OCI-LY1 (cell line): ENCODE measurements around the gene GIPC3.

Experiments used
- H2AFZ ChIP-seq: fragments of 200-600 bp; sonication (generic), shearing (Covaris generic); 2 replicates; pipeline ENCODE4 v1.6.0; 2014; ENCODE audit warnings: antibody characterized with exemption, mild to moderate bottlenecking, low read length
- H3F3A ChIP-seq: fragments of 200-600 bp; sonication (generic), shearing (Covaris generic); 2 replicates; pipeline ENCODE4 v1.6.0; 2014; ENCODE audit warnings: mild to moderate bottlenecking, antibody characterized with exemption, low read length, moderate library complexity; ENCODE audit not compliant: insufficient read depth
- H3K27ac ChIP-seq: fragments of 200-600 bp; sonication (generic); 2 replicates; pipeline ENCODE4 v1.5.1; 2014; ENCODE audit warnings: low read length, mixed run types, mild to moderate bottlenecking, low read depth; ENCODE audit not compliant: poor library complexity, severe bottlenecking
- H3K27me3 ChIP-seq: fragments of 200-600 bp; sonication (generic); 2 replicates; pipeline ENCODE4 v1.6.0; 2014; ENCODE audit warnings: antibody characterized with exemption, mild to moderate bottlenecking, low read length, moderate library complexity; ENCODE audit not compliant: insufficient read depth
- H3K36me3 ChIP-seq: fragments of 200-600 bp; sonication (generic); 2 replicates; pipeline ENCODE4 v1.6.1; 2014; ENCODE audit warnings: mild to moderate bottlenecking, antibody characterized with exemption, low read length, moderate library complexity, mixed read lengths; ENCODE audit not compliant: insufficient read depth
- H3K4me1 ChIP-seq: fragments of 200-600 bp; sonication (generic); 2 replicates; pipeline ENCODE4 v1.5.1; 2014; ENCODE audit warnings: mild to moderate bottlenecking, low read length, moderate library complexity; ENCODE audit not compliant: insufficient read depth, severe bottlenecking
- H3K4me2 ChIP-seq: fragments of 200-600 bp; sonication (generic), shearing (Covaris generic); 2 replicates; pipeline ENCODE4 v1.6.1; 2014; ENCODE audit warnings: low read length
- H3K4me3 ChIP-seq: fragments of 200-600 bp; sonication (generic); 2 replicates; pipeline ENCODE4 v1.5.1; 2014; ENCODE audit warnings: low read length, low read depth, mild to moderate bottlenecking, mixed read lengths; ENCODE audit not compliant: poor library complexity, severe bottlenecking
- H3K79me2 ChIP-seq: fragments of 200-600 bp; shearing (Covaris generic); 2 replicates; pipeline ENCODE4 v1.6.1; 2016; ENCODE audit warnings: mixed run types, low read length, mixed read lengths; ENCODE audit not compliant: insufficient read depth
- H3K9ac ChIP-seq: fragments of 200-600 bp; sonication (generic), shearing (Covaris generic); 2 replicates; pipeline ENCODE4 v1.6.1; 2014; ENCODE audit warnings: mild to moderate bottlenecking, low read length, mixed read lengths
- H3K9me2 ChIP-seq: fragments of 200-600 bp; sonication (generic), shearing (Covaris generic); 2 replicates; pipeline ENCODE4 v1.6.1; 2014; ENCODE audit warnings: low read depth, mild to moderate bottlenecking, low read length, mixed read lengths
- H3K9me3 ChIP-seq: fragments of 200-600 bp; shearing (Covaris generic); 2 replicates; pipeline ENCODE4 v1.6.1; 2014; ENCODE audit warnings: low read length, mixed read lengths
- H4K20me1 ChIP-seq: fragments of 200-600 bp; sonication (generic), shearing (Covaris generic); 2 replicates; pipeline ENCODE4 v1.6.0; 2016; ENCODE audit warnings: mild to moderate bottlenecking, low read length; ENCODE audit not compliant: insufficient read depth
- EZH2 ChIP-seq: fragments of 200-600 bp; sonication (generic), shearing (Covaris generic); IDR thresholded peaks from 2 replicates; pipeline ENCODE4 v1.8.0; 2017; ENCODE audit warnings: borderline replicate concordance, mixed run types, mild to moderate bottlenecking, antibody characterized with exemption, low read length, moderate library complexity, mixed read lengths
- TF ChIP-seq, protein P1 (sequence below): fragments of 200-600 bp; sonication (generic), shearing (Covaris generic); IDR thresholded peaks from 2 replicates; pipeline ENCODE4 v1.5.1; 2017; ENCODE audit warnings: mild to moderate bottlenecking, antibody characterized with exemption, low read length, moderate library complexity, mixed read lengths

GIPC3 gene

DNA sequence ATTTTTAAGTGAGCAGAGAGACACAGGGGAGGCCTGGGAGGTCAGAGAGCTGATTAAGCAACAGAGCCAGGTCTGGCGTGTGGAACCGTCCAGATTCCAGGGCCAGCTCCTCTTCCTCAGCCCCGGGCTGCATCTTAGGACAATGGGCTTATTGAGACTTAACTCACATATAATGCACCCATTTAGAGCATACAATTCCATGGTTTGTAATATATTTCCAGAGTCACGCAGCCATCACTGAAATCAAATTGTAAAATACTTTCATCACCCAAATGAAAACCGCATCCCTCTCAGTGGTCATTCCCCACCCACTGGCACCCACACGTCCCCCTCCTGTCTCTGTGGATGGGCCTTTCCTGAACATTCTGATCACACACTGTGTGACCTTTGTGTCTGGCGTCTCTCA is 14.7 kb upstream of the GIPC3 start:
- TF ChIP-seq EZH2, result no peak
- TF ChIP-seq, protein P1, sequence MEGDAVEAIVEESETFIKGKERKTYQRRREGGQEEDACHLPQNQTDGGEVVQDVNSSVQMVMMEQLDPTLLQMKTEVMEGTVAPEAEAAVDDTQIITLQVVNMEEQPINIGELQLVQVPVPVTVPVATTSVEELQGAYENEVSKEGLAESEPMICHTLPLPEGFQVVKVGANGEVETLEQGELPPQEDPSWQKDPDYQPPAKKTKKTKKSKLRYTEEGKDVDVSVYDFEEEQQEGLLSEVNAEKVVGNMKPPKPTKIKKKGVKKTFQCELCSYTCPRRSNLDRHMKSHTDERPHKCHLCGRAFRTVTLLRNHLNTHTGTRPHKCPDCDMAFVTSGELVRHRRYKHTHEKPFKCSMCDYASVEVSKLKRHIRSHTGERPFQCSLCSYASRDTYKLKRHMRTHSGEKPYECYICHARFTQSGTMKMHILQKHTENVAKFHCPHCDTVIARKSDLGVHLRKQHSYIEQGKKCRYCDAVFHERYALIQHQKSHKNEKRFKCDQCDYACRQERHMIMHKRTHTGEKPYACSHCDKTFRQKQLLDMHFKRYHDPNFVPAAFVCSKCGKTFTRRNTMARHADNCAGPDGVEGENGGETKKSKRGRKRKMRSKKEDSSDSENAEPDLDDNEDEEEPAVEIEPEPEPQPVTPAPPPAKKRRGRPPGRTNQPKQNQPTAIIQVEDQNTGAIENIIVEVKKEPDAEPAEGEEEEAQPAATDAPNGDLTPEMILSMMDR, result no peak
- Histone ChIP-seq H2AFZ (no peak overlapping the region), H3K27ac (no peak overlapping the region), H3K9me3 (no peaks in the 10 kb centered on the region), H4K20me1 (no peaks in the 10 kb centered on the region), H3K9ac (no peak overlapping the region), H3K4me1 (peaks cover 8% of the 10 kb centered on the region), H3K79me2 (no peaks in the 10 kb centered on the region), H3K4me3 (no peak overlapping the region), H3F3A (0 out of 2 replicates have a peak, but pooled peaks cover 3% of the 10 kb centered on the region), H3K36me3 (peaks cover 11% of the 10 kb centered on the region), H3K4me2 (no peak overlapping the region), H3K9me2 (no peaks in the 10 kb centered on the region), H3K27me3 (peaks cover 6% of the 10 kb centered on the region; the same call in 1 of the 2 replicates)

DNA sequence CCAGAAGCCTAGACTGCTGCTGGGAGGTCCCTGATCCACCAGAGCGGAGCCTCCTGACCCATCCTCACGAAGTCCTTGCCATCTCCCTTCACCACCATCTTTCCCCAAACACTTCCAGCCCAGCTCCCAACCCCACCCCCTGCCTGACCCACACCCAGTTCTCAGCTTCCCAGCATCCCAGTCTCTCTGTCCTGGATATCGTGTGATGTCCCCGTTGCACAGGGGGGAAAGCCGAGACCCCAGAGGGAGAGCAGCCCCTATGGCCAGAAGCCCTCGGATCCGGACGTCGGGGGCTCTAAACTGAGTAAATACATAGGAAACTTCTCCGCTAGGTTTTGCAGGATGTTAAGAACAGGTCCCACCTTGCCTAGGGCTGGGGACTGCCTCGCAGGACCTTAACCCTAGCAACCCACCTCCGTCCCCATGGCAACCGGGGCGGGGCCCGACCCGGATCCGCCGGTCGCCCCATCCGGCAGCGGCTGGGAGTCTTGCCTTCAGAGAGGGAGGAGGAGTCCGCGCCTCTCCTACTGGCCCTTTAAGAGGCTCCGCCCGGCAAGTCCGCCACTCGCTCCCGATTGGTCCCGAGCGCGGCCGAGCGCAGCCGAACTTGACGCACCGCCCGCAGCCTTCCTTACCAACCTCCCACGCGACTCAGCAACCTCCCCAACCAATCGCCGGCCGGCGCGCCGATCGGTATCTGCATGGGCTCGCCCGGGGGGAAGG is 13.0 kb upstream of the GIPC3 start:
- Histone ChIP-seq H3K4me3 (peak overlapping the region; percentile 65), H2AFZ (peak overlapping the region; percentile 91), H3K9me2 (no peaks in the 10 kb centered on the region), H4K20me1 (no peaks in the 10 kb centered on the region), H3K27ac (no peak overlapping the region), H3K9ac (peak overlapping the region; percentile 56), H3K4me2 (peak overlapping the region; percentile 99), H3K4me1 (peaks cover 21% of the 10 kb centered on the region), H3K27me3 (peaks cover 6% of the 10 kb centered on the region; the same call in 1 of the 2 replicates), H3K79me2 (no peaks in the 10 kb centered on the region), H3K9me3 (no peaks in the 10 kb centered on the region), H3F3A (0 out of 2 replicates have a peak, but pooled peaks cover 3% of the 10 kb centered on the region), H3K36me3 (peaks cover 18% of the 10 kb centered on the region)
- TF ChIP-seq, protein P1, result no peak
- no peak for TF ChIP-seq EZH2

GRCh38 chr19:3572855-3573161 is 12.5 kb upstream of the GIPC3 start, which contains the start of gene HMG20B:
Gene HMG20B, plus strand, starts transcription at chr19:3572944. Its CDS starts 366 bp downstream, at chr19:3573310.
- Histone ChIP-seq H3K27ac (peak within 1 kb of the TSS; percentile 68), H3K36me3 (peaks cover 18% of the 10 kb centered on the region), H3K4me2 (peak within 1 kb of the TSS; percentile 99), H3F3A (0 out of 2 replicates have a peak, but pooled peaks cover 3% of the 10 kb centered on the region), H3K9ac (peak within 1 kb of the TSS; percentile 82), H3K27me3 (peaks cover 6% of the 10 kb centered on the region; the same call in 1 of the 2 replicates), H3K4me1 (peaks cover 21% of the 10 kb centered on the region), H3K4me3 (peak within 1 kb of the TSS; percentile 88), H2AFZ (peak within 1 kb of the TSS; percentile 91), H4K20me1 (no peaks in the 10 kb centered on the region), H3K9me3 (no peaks in the 10 kb centered on the region), H3K79me2 (no peaks in the 10 kb centered on the region), H3K9me2 (no peaks in the 10 kb centered on the region)
- TF ChIP-seq, protein P1, result no peak
- no peak for TF ChIP-seq EZH2
